SK-N-MC (cell line): ENCODE data around the gene EPB41L4B.

Source experiments
- EZH2 ChIP-seq: fragments of 200-600 bp; sonication (generic); IDR thresholded peaks from one replicate; pipeline ENCODE4 v1.6.1; 2017; ENCODE audit warnings: antibody characterized with exemption
- FOXP2 ChIP-seq: optimal IDR thresholded peaks from 2 replicates; pipeline ENCODE3; 2011; ENCODE audit warnings: mild to moderate bottlenecking, moderate library complexity; ENCODE audit not compliant: insufficient read depth; ENCODE audit errors: extremely low read length, control extremely low read depth
- POLR2AphosphoS5 ChIP-seq: IDR thresholded peaks from 2 replicates; pipeline ENCODE4 v1.6.1; 2012; ENCODE audit warnings: mild to moderate bottlenecking, low read depth, low read length, borderline replicate concordance

- TF ChIP-seq POLR2AphosphoS5 (no peak), EZH2 (no peak), FOXP2 (no peak)
Observed at GRCh38 chr9:109162677-109163076, 158.2 kb downstream of the EPB41L4B start.
